Measurements from ENCODE around the gene VILL.

Gene VILL

GRCh38 chr3:37952564-37952963 lies 38.0 kb upstream of the VILL start:
- no peak overlapping the region for H2AK5ac ChIP-seq (ENCODE audit: low read length)
- no peak overlapping the region for H3K27ac ChIP-seq (ENCODE audit: low read depth, low read length)
- peaks cover 2% of the 10 kb centered on the region for H3K4me1 ChIP-seq (ENCODE audit: control insufficient read depth, low read depth, low read length)
- WGBS (ENCODE audit: extremely low coverage, insufficient coverage, low lambda C conversion rate), result no CpG with 5 or more reads among the region's 1 CpG
- H3K36me3 ChIP-seq (ENCODE audit: control insufficient read depth, insufficient read depth, low read length), result no peaks in the 10 kb centered on the region
- no peak overlapping the region for H3K23ac ChIP-seq (ENCODE audit: low read length)
- H3K18ac ChIP-seq (ENCODE audit: low read length), result no peak overlapping the region
- no peak overlapping the region for H3K9ac ChIP-seq (ENCODE audit: low read length)
- H2BK15ac ChIP-seq (replicated peaks; ENCODE audit: low read depth), result no peak overlapping the region
- no peak overlapping the region for H3K56ac ChIP-seq (ENCODE audit: low read length)
- H3K4me3 ChIP-seq (ENCODE audit: low read length), result no peak overlapping the region
- no peak for DNase-seq
- no peaks in the 10 kb centered on the region for H3K79me1 ChIP-seq (ENCODE audit: low read length)
- H3K4me2 ChIP-seq (ENCODE audit: low read length), result no peak overlapping the region
- no peaks in the 10 kb centered on the region for H3K27me3 ChIP-seq (ENCODE audit: insufficient read depth, low read length, poor library complexity)
- no peak overlapping the region for H3K4ac ChIP-seq (ENCODE audit: low read depth, low read length)
- H4K8ac ChIP-seq (ENCODE audit: low read depth, low read length), result no peak overlapping the region
- H3K79me2 ChIP-seq (ENCODE audit: control insufficient read depth, insufficient read depth, low read length), result no peaks in the 10 kb centered on the region
- no peak overlapping the region for H2BK120ac ChIP-seq (ENCODE audit: low read depth, low read length)
- no peak overlapping the region for H4K5ac ChIP-seq (ENCODE audit: low read length)
- H2BK5ac ChIP-seq (ENCODE audit: low read length), result no peak overlapping the region

GRCh38 chr3:37953226-37953625 lies 37.4 kb upstream of the VILL start:
- H3K18ac ChIP-seq (ENCODE audit: low read length), result no peak overlapping the region
- no peak overlapping the region for H3K4me3 ChIP-seq (ENCODE audit: low read length)
- DNase-seq, result no peak
- no peak overlapping the region for H3K23ac ChIP-seq (ENCODE audit: low read length)
- no peak overlapping the region for H2BK5ac ChIP-seq (ENCODE audit: low read length)
- H3K79me1 ChIP-seq (ENCODE audit: low read length), result no peaks in the 10 kb centered on the region
- H3K27me3 ChIP-seq (ENCODE audit: insufficient read depth, low read length, poor library complexity), result no peaks in the 10 kb centered on the region
- no peak overlapping the region for H2BK120ac ChIP-seq (ENCODE audit: low read depth, low read length)
- no peaks in the 10 kb centered on the region for H3K79me2 ChIP-seq (ENCODE audit: control insufficient read depth, insufficient read depth, low read length)
- H3K4me1 ChIP-seq (ENCODE audit: control insufficient read depth, low read depth, low read length), result peaks cover 2% of the 10 kb centered on the region
- H3K4ac ChIP-seq (ENCODE audit: low read depth, low read length), result no peak overlapping the region
- WGBS (ENCODE audit: extremely low coverage, insufficient coverage, low lambda C conversion rate), result no CpG with 5 or more reads among the region's 2 CpGs
- no peaks in the 10 kb centered on the region for H3K36me3 ChIP-seq (ENCODE audit: control insufficient read depth, insufficient read depth, low read length)
- H4K8ac ChIP-seq (ENCODE audit: low read depth, low read length), result no peak overlapping the region
- no peak overlapping the region for H3K56ac ChIP-seq (ENCODE audit: low read length)
- no peak overlapping the region for H4K5ac ChIP-seq (ENCODE audit: low read length)
- no peak overlapping the region for H2AK5ac ChIP-seq (ENCODE audit: low read length)
- no peak overlapping the region for H2BK15ac ChIP-seq (replicated peaks; ENCODE audit: low read depth)
- no peak overlapping the region for H3K4me2 ChIP-seq (ENCODE audit: low read length)
- H3K27ac ChIP-seq (ENCODE audit: low read depth, low read length), result no peak overlapping the region
- no peak overlapping the region for H3K9ac ChIP-seq (ENCODE audit: low read length)

- Histone ChIP-seq H4K5ac (ENCODE audit: low read length) (no peak overlapping the region), H2BK5ac (ENCODE audit: low read length) (no peak overlapping the region), H3K36me3 (ENCODE audit: control insufficient read depth, insufficient read depth, low read length) (no peaks in the 10 kb centered on the region), H2AK5ac (ENCODE audit: low read length) (no peak overlapping the region), H3K56ac (ENCODE audit: low read length) (no peak overlapping the region), H3K4me2 (ENCODE audit: low read length) (no peak overlapping the region), H3K4ac (ENCODE audit: low read depth, low read length) (no peak overlapping the region), H3K79me1 (ENCODE audit: low read length) (no peaks in the 10 kb centered on the region), H3K4me3 (ENCODE audit: low read length) (no peak overlapping the region), H3K18ac (ENCODE audit: low read length) (no peak overlapping the region), H3K9ac (ENCODE audit: low read length) (no peak overlapping the region), H4K8ac (ENCODE audit: low read depth, low read length) (no peak overlapping the region), H3K79me2 (ENCODE audit: control insufficient read depth, insufficient read depth, low read length) (no peaks in the 10 kb centered on the region), H2BK120ac (ENCODE audit: low read depth, low read length) (no peak overlapping the region), H2BK15ac (replicated peaks; ENCODE audit: low read depth) (no peak overlapping the region), H3K23ac (ENCODE audit: low read length) (no peak overlapping the region), H3K4me1 (ENCODE audit: control insufficient read depth, low read depth, low read length) (peaks cover 2% of the 10 kb centered on the region), H3K27me3 (ENCODE audit: insufficient read depth, low read length, poor library complexity) (no peaks in the 10 kb centered on the region), H3K27ac (ENCODE audit: low read depth, low read length) (no peak overlapping the region)
- DNase-seq, result no peak
- WGBS (ENCODE audit: extremely low coverage, insufficient coverage, low lambda C conversion rate), result no CpG with 5 or more reads among the region's 5 CpGs
Measured at GRCh38 chr3:37953707-37954394, 36.7 kb upstream of the VILL start.

- Histone ChIP-seq H4K5ac (ENCODE audit: low read length) (no peak overlapping the region), H3K4ac (ENCODE audit: low read depth, low read length) (no peak overlapping the region), H3K79me2 (ENCODE audit: control insufficient read depth, insufficient read depth, low read length) (no peaks in the 10 kb centered on the region), H3K4me3 (ENCODE audit: low read length) (no peak overlapping the region), H3K36me3 (ENCODE audit: control insufficient read depth, insufficient read depth, low read length) (no peaks in the 10 kb centered on the region), H3K27me3 (ENCODE audit: insufficient read depth, low read length, poor library complexity) (no peaks in the 10 kb centered on the region), H3K4me1 (ENCODE audit: control insufficient read depth, low read depth, low read length) (peaks cover 2% of the 10 kb centered on the region), H2AK5ac (ENCODE audit: low read length) (no peak overlapping the region), H4K8ac (ENCODE audit: low read depth, low read length) (no peak overlapping the region), H3K23ac (ENCODE audit: low read length) (no peak overlapping the region), H3K18ac (ENCODE audit: low read length) (no peak overlapping the region), H3K56ac (ENCODE audit: low read length) (no peak overlapping the region), H3K9ac (ENCODE audit: low read length) (no peak overlapping the region), H2BK5ac (ENCODE audit: low read length) (no peak overlapping the region), H2BK15ac (replicated peaks; ENCODE audit: low read depth) (no peak overlapping the region), H3K4me2 (ENCODE audit: low read length) (no peak overlapping the region), H3K79me1 (ENCODE audit: low read length) (no peaks in the 10 kb centered on the region), H3K27ac (ENCODE audit: low read depth, low read length) (no peak overlapping the region), H2BK120ac (ENCODE audit: low read depth, low read length) (no peak overlapping the region)
- WGBS (ENCODE audit: extremely low coverage, insufficient coverage, low lambda C conversion rate), result no CpG with 5 or more reads among the region's 6 CpGs
- DNase-seq, result no peak
Measured at GRCh38 chr3:37954881-37955280, 35.7 kb upstream of the VILL start.

GRCh38 chr3:37955918-37956707 lies 34.5 kb upstream of the VILL start:
- H3K9ac ChIP-seq (ENCODE audit: low read length), result no peak overlapping the region
- H2BK120ac ChIP-seq (ENCODE audit: low read depth, low read length), result no peak overlapping the region
- no peak overlapping the region for H2AK5ac ChIP-seq (ENCODE audit: low read length)
- H4K8ac ChIP-seq (ENCODE audit: low read depth, low read length), result no peak overlapping the region
- H2BK5ac ChIP-seq (ENCODE audit: low read length), result no peak overlapping the region
- no peak overlapping the region for H3K56ac ChIP-seq (ENCODE audit: low read length)
- H3K27ac ChIP-seq (ENCODE audit: low read depth, low read length), result no peak overlapping the region
- no peak overlapping the region for H3K18ac ChIP-seq (ENCODE audit: low read length)
- DNase-seq, result peak; percentile 60
- H3K36me3 ChIP-seq (ENCODE audit: control insufficient read depth, insufficient read depth, low read length), result no peaks in the 10 kb centered on the region
- no peak overlapping the region for H4K5ac ChIP-seq (ENCODE audit: low read length)
- H3K4ac ChIP-seq (ENCODE audit: low read depth, low read length), result no peak overlapping the region
- H3K4me3 ChIP-seq (ENCODE audit: low read length), result no peak overlapping the region
- no peak overlapping the region for H2BK15ac ChIP-seq (replicated peaks; ENCODE audit: low read depth)
- WGBS (ENCODE audit: extremely low coverage, insufficient coverage, low lambda C conversion rate), result no CpG with 5 or more reads among the region's 3 CpGs
- no peaks in the 10 kb centered on the region for H3K79me2 ChIP-seq (ENCODE audit: control insufficient read depth, insufficient read depth, low read length)
- H3K4me2 ChIP-seq (ENCODE audit: low read length), result no peak overlapping the region
- H3K4me1 ChIP-seq (ENCODE audit: control insufficient read depth, low read depth, low read length), result peaks cover 2% of the 10 kb centered on the region
- no peak overlapping the region for H3K23ac ChIP-seq (ENCODE audit: low read length)
- H3K27me3 ChIP-seq (ENCODE audit: insufficient read depth, low read length, poor library complexity), result no peaks in the 10 kb centered on the region
- H3K79me1 ChIP-seq (ENCODE audit: low read length), result no peaks in the 10 kb centered on the region
